HCT116 (cell line): ENCODE measurements around the gene MAML3. TPM values are rescaled to one million over a fixed set of nuclear protein-coding genes. Genes with fewer than 3 reads are reported as not detected.

Experiments used
- ATAC-seq: fragments of 200-7000 bp; cut with Tn5 transposase; 2 replicates; pipeline ENCODE4 v1.9.1; 2020; ENCODE audit warnings: mild to moderate bottlenecking, moderate library complexity
- BruUV-seq: library from RNA; stranded (reverse); fragments of 400-500 nt; replicated peaks from 2 replicates; lab custom pipeline; 2021; lab: Mats Ljungman, UMichigan
- CTCF ChIA-PET: fragments of 300-600 bp; sonication (Branson Sonifier 250); formaldehyde crosslinking; loops from one replicate; lab custom pipeline; 2021; ENCODE audit warnings: antibody characterized with exemption; lab: Charles Lee
- POLR2A ChIA-PET: fragments of 300-600, 350-600 bp; sonication (Branson Sonifier 250); formaldehyde crosslinking; loops from one replicate; lab custom pipeline; 2021; ENCODE audit warnings: antibody characterized with exemption; lab: Charles Lee
- RAD21 ChIA-PET, 2 experiments: fragments of 300-600 bp; sonication (Branson Sonifier 250); formaldehyde crosslinking; loops; one replicate each; lab custom pipeline; 2023; ENCODE audit warnings: low total read pairs in 2 of 2; ENCODE audit not compliant: uncharacterized antibody in 2 of 2, unreplicated experiment in 2 of 2, low non-redundant PET in 1 of 2; lab: Charles Lee
- DNase-seq: peaks from one replicate; pipeline ENCODE4 v3.0.0-alpha.2; 2010; ENCODE audit warnings: low read depth, low spot score
- H2AFZ ChIP-seq: fragments of 200-600 bp; shearing (Covaris generic), sonication (generic); 2 replicates; pipeline ENCODE4 v1.6.1; 2017; ENCODE audit warnings: low read depth, mixed run types, mixed read lengths, antibody characterized with exemption, low read length; ENCODE audit not compliant: poor library complexity, severe bottlenecking
- H3K27ac ChIP-seq: 2 replicates; pipeline ENCODE4 v1.5.1; 2012; ENCODE audit warnings: low read depth, low read length
- H3K27me3 ChIP-seq: fragments of 200-600 bp; sonication (generic); 2 replicates; pipeline ENCODE4 v1.6.1; 2016; ENCODE audit warnings: mixed run types, low read length, mixed read lengths; ENCODE audit not compliant: insufficient read depth
- H3K36me3 ChIP-seq, 2 experiments: fragments of 200-500 bp in 1 of 2; fragments of 200-600 bp in 1 of 2; sonication (Bioruptor generic) in 1 of 2; sonication (generic) in 1 of 2; 2 replicates each; pipeline versions ENCODE4 v1.5.1 to v1.6.1; 2014 to 2016; ENCODE audit warnings: low read length in 2 of 2, inconsistent platforms in 1 of 2, mixed read lengths in 1 of 2, mixed run types in 1 of 2; ENCODE audit not compliant: insufficient read depth in 2 of 2, control insufficient read depth in 1 of 2
- H3K4me1 ChIP-seq, 2 experiments: fragments of 200-600 bp in 1 of 2; sonication (generic) in 1 of 2; 2 replicates each; pipeline versions ENCODE4 v1.5.1 to v1.6.1; 2012 to 2017; ENCODE audit warnings: low read length in 2 of 2, inconsistent platforms in 1 of 2, mild to moderate bottlenecking in 1 of 2, mixed read lengths in 1 of 2, mixed run types in 1 of 2, moderate library complexity in 1 of 2; ENCODE audit not compliant: insufficient read depth in 2 of 2, control insufficient read depth in 1 of 2
- H3K4me2 ChIP-seq: fragments of 200-600 bp; sonication (generic); 2 replicates; pipeline ENCODE4 v1.6.1; 2017; ENCODE audit warnings: mixed run types, low read length, mixed read lengths
- H3K4me3 ChIP-seq, 2 experiments: fragments of 200-600 bp in 1 of 2; sonication (generic) in 1 of 2; replicated peaks in 1 of 2; 2 replicates each; pipeline ENCODE4 v1.5.1; 2011 to 2016; ENCODE audit warnings: low read length in 2 of 2, control low read depth in 1 of 2, low read depth in 1 of 2, mild to moderate bottlenecking in 1 of 2, mixed read lengths in 1 of 2, mixed run types in 1 of 2
- H3K79me2 ChIP-seq: fragments of 200-600 bp; sonication (generic); 2 replicates; pipeline ENCODE4 v1.6.1; 2017; ENCODE audit warnings: mild to moderate bottlenecking, mixed run types, low read length, moderate library complexity, mixed read lengths; ENCODE audit not compliant: insufficient read depth
- H3K9ac ChIP-seq: fragments of 200-600 bp; sonication (generic); 2 replicates; pipeline ENCODE4 v1.6.1; 2016; ENCODE audit warnings: low read length, mixed read lengths
- H3K9me2 ChIP-seq: fragments of 200-600 bp; sonication (generic), shearing (Covaris generic); 2 replicates; pipeline ENCODE4 v1.6.1; 2017; ENCODE audit warnings: mixed run types, mild to moderate bottlenecking, moderate library complexity; ENCODE audit not compliant: insufficient read depth
- H3K9me3 ChIP-seq, 2 experiments: fragments of 200-500 bp in 1 of 2; fragments of 200-600 bp in 1 of 2; sonication (Bioruptor generic) in 1 of 2; sonication (generic) in 1 of 2; 2 replicates each; pipeline ENCODE4 v1.6.1; 2014 to 2017; ENCODE audit warnings: low read length in 2 of 2, mixed read lengths in 2 of 2, inconsistent platforms in 1 of 2, low read depth in 1 of 2, mild to moderate bottlenecking in 1 of 2, mixed run types in 1 of 2, moderate library complexity in 1 of 2; ENCODE audit not compliant: control insufficient read depth in 1 of 2, insufficient read depth in 1 of 2
- H4K20me1 ChIP-seq: fragments of 200-600 bp; sonication (generic), shearing (Covaris generic); 2 replicates; pipeline ENCODE4 v1.6.1; 2017; ENCODE audit warnings: mixed run types, mild to moderate bottlenecking, moderate library complexity; ENCODE audit not compliant: insufficient read depth
- ATF3 ChIP-seq: IDR thresholded peaks from 2 replicates; pipeline ENCODE4 v1.6.1; 2012
- CEBPB ChIP-seq: IDR thresholded peaks from 2 replicates; pipeline ENCODE4 v1.6.1; 2012; ENCODE audit warnings: low read depth
- EGR1 ChIP-seq: IDR thresholded peaks from 2 replicates; pipeline ENCODE4 v1.6.1; 2012; ENCODE audit warnings: low read depth
- ELF1 ChIP-seq: IDR thresholded peaks from 2 replicates; pipeline ENCODE4 v1.6.1; 2012; ENCODE audit warnings: low read depth, borderline replicate concordance
- EZH2phosphoT487 ChIP-seq: fragments of 200-600 bp; IDR thresholded peaks from 2 replicates; pipeline ENCODE4 v1.6.1; 2018; ENCODE audit warnings: antibody characterized with exemption, borderline replicate concordance
- FOSL1 ChIP-seq: IDR thresholded peaks from 2 replicates; pipeline ENCODE4 v1.6.1; 2012; ENCODE audit warnings: low read depth
- JUND ChIP-seq: IDR thresholded peaks from 2 replicates; pipeline ENCODE4 v1.6.1; 2012
- MAX ChIP-seq: IDR thresholded peaks from 2 replicates; pipeline ENCODE4 v1.6.1; 2012
- POLR2A ChIP-seq: IDR thresholded peaks from 2 replicates; pipeline ENCODE4 v1.7.0; 2011; ENCODE audit warnings: borderline replicate concordance; ENCODE audit not compliant: insufficient read depth, insufficient read length; ENCODE audit errors: extremely low read depth
- POLR2AphosphoS5 ChIP-seq: IDR thresholded peaks from 2 replicates; pipeline ENCODE4 v1.6.1; 2011; ENCODE audit warnings: mild to moderate bottlenecking, low read depth, low read length, moderate library complexity
- REST ChIP-seq: IDR thresholded peaks from 2 replicates; pipeline ENCODE4 v1.6.1; 2012; ENCODE audit warnings: low read depth
- SIN3A ChIP-seq: IDR thresholded peaks from 2 replicates; pipeline ENCODE4 v1.6.1; 2012; ENCODE audit warnings: low read depth
- SP1 ChIP-seq: IDR thresholded peaks from 2 replicates; pipeline ENCODE4 v1.6.1; 2012; ENCODE audit warnings: low read depth
- TCF7L2 ChIP-seq: IDR thresholded peaks from 2 replicates; pipeline ENCODE4 v1.7.0; 2011; ENCODE audit warnings: borderline replicate concordance, inconsistent platforms; ENCODE audit not compliant: insufficient read depth, insufficient read length; ENCODE audit errors: extremely low read depth
- ZBTB33 ChIP-seq: IDR thresholded peaks from 2 replicates; pipeline ENCODE4 v1.6.1; 2011; ENCODE audit warnings: mild to moderate bottlenecking, low read length, moderate library complexity; ENCODE audit not compliant: insufficient replicate concordance; ENCODE audit errors: extremely low read depth
- ZFX ChIP-seq: fragments of 450-650 bp; IDR thresholded peaks from 2 replicates; pipeline ENCODE4 v1.6.1; 2017
- ZNF274 ChIP-seq: fragments of 200-500 bp; sonication (Bioruptor generic); IDR thresholded peaks from 2 replicates; pipeline ENCODE4 v1.6.1; 2014; ENCODE audit warnings: mild to moderate bottlenecking, low read depth, low read length, inconsistent platforms
- intact Hi-C: fragments of 100-400 bp; cut with micrococcal nuclease; formaldehyde crosslinking; loops from 2 replicates; pipeline ENCODE4 v1.10.0; 2022
- total RNA-seq: library from RNA; stranded (reverse); gene quantifications from one replicate; pipeline ENCODE4 v1.2.1, GENCODE V29; 2021; ENCODE audit not compliant: unreplicated experiment

The MAML3 gene
- total RNA-seq, 1 experiment from 2014 or later, result 3.1 TPM

- Histone ChIP-seq H3K36me3 (no peaks in the 10 kb centered on the region), H3K27me3 (no peaks in the 10 kb centered on the region), H3K9me2 (no peaks in the 10 kb centered on the region), H3K4me3 (no peak overlapping the region), H2AFZ (no peak overlapping the region), H4K20me1 (no peaks in the 10 kb centered on the region), H3K27ac (no peak overlapping the region), H3K9me3 (no peaks in the 10 kb centered on the region), H3K79me2 (no peaks in the 10 kb centered on the region), H3K4me2 (no peak overlapping the region), H3K4me1 (no peaks in the 10 kb centered on the region), H3K9ac (no peak overlapping the region)
- DNase-seq, result no peak
- intact Hi-C loops, result no loop called here
- BruUV-seq, result no TSS peak
- RAD21 ChIA-PET, result no interaction called here
- CTCF ChIA-PET, result no interaction called here
- TF ChIP-seq CEBPB (no peak), MAX (no peak), ELF1 (no peak), POLR2AphosphoS5 (no peak), FOSL1 (no peak), SIN3A (no peak), JUND (no peak), POLR2A (no peak), SP1 (no peak), ZFX (no peak), EGR1 (no peak), REST (no peak), ZBTB33 (no peak), ATF3 (no peak), EZH2phosphoT487 (no peak), ZNF274 (no peak), TCF7L2 (no peak)
- POLR2A ChIA-PET, result no interaction called here
- no peak for ATAC-seq
These were observed 82.2 kb downstream of the MAML3 start for GRCh38 chr4:140071806-140072205.
